ENCODE data around the gene CASP4.
"Not testable (repeated sequence)": the region's sequence is repeated elsewhere in the genome, so short reads cannot be mapped to it uniquely, and the experiment has no call there.

The CASP4 gene

DNA sequence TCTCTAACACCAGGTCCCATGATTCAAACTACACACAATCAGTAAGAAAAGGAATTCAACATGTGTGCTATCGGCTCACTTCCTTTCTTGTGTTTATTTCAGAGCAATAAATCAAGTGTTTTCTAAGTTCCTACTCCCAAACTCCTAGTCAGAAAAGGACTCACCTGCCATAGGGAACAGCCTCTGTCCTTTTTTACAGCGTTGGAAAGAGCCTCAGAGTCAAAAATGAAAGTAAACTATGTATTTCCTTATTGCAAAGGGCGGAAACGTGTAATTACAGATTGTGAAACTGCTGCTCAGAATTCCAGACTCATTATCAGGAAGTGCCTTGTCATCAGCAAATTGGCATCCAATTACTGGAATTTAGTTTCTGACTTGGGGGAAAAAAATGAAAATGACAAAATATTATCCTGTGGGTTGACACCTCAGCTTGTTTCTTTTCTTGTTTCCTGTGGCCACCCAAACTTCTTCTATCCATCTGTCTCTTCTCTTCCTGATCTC, at the start of gene CASP4:
TSS of gene CASP4 (minus strand) at position 220 of the 501 bp plus-strand sequence. CDS start at position 171, 49 bp downstream.
- H3K4me1 Mint-ChIP-seq (ENCODE audit: low read depth): peaks cover 44% of the 10 kb centered on the region
- peak within 1 kb of the TSS; percentile 97 for H3K27ac Mint-ChIP-seq
- peak within 1 kb of the TSS; percentile 90 for H3K4me3 Mint-ChIP-seq
- H3K27me3 Mint-ChIP-seq: no peaks in the 10 kb centered on the region
- peaks cover 20% of the 10 kb centered on the region for H3K36me3 Mint-ChIP-seq
- H3K9me3 Mint-ChIP-seq (ENCODE audit: low read depth): peaks cover 9% of the 10 kb centered on the region

- Mint-ChIP-seq H3K4me3 (no peak overlapping the region), H3K9me3 (ENCODE audit: low read depth) (no peaks in the 10 kb centered on the region), H3K27ac (no peak overlapping the region), H3K27me3 (no peaks in the 10 kb centered on the region), H3K4me1 (ENCODE audit: low read depth) (no peaks in the 10 kb centered on the region), H3K36me3 (no peaks in the 10 kb centered on the region)
These were observed 39.1 kb upstream of the CASP4 start for GRCh38 chr11:105007463-105007862.

DNA sequence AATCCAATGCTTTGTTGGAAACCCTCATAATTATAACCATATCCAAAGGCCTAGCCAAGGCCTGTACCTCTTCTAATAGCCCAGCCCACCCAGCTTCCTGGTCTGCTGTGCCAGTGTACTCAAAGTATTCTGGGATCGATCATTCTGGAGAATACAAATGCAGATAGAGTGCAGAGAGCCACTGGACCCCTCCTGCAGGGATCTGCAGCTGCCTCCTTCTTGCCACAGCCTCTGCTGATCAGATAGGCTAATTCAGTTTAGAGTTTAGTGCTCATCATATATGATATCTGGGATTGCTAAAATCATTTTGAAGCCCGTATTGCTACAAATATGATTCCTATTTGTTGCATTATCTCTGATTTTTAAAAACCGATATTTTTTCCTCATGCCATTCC, 37.1 kb upstream of the CASP4 start:
- H3K36me3 Mint-ChIP-seq: no peaks in the 10 kb centered on the region
- no peak overlapping the region for H3K27ac Mint-ChIP-seq
- no peaks in the 10 kb centered on the region for H3K9me3 Mint-ChIP-seq (ENCODE audit: low read depth)
- H3K4me3 Mint-ChIP-seq: no peak overlapping the region
- H3K4me1 Mint-ChIP-seq (ENCODE audit: low read depth): peaks cover 5% of the 10 kb centered on the region
- H3K27me3 Mint-ChIP-seq: no peaks in the 10 kb centered on the region

GRCh38 chr11:105004021-105004420, 35.6 kb upstream of the CASP4 start:
- H3K36me3 Mint-ChIP-seq: no peaks in the 10 kb centered on the region
- no peak overlapping the region for H3K27ac Mint-ChIP-seq
- peaks cover 5% of the 10 kb centered on the region for H3K4me1 Mint-ChIP-seq (ENCODE audit: low read depth)
- no peak overlapping the region for H3K4me3 Mint-ChIP-seq
- H3K9me3 Mint-ChIP-seq (ENCODE audit: low read depth): no peaks in the 10 kb centered on the region
- H3K27me3 Mint-ChIP-seq: no peaks in the 10 kb centered on the region

GRCh38 chr11:105003151-105003550, 34.8 kb upstream of the CASP4 start:
- Mint-ChIP-seq H3K4me3 (no peak overlapping the region), H3K27ac (no peak overlapping the region), H3K27me3 (no peaks in the 10 kb centered on the region), H3K36me3 (no peaks in the 10 kb centered on the region), H3K9me3 (ENCODE audit: low read depth) (no peaks in the 10 kb centered on the region), H3K4me1 (ENCODE audit: low read depth) (peaks cover 5% of the 10 kb centered on the region)

- Mint-ChIP-seq H3K27me3 (no peaks in the 10 kb centered on the region), H3K36me3 (no peaks in the 10 kb centered on the region), H3K4me3 (no peak overlapping the region), H3K4me1 (ENCODE audit: low read depth) (peaks cover 5% of the 10 kb centered on the region), H3K27ac (no peak overlapping the region), H3K9me3 (ENCODE audit: low read depth) (no peaks in the 10 kb centered on the region)
These were observed 32.4 kb upstream of the CASP4 start for GRCh38 chr11:105000797-105001196.

- no peaks in the 10 kb centered on the region for H3K9me3 Mint-ChIP-seq (ENCODE audit: low read depth)
- no peaks in the 10 kb centered on the region for H3K36me3 Mint-ChIP-seq
- H3K27ac Mint-ChIP-seq: no peak overlapping the region
- no peaks in the 10 kb centered on the region for H3K27me3 Mint-ChIP-seq
- no peak overlapping the region for H3K4me3 Mint-ChIP-seq
- H3K4me1 Mint-ChIP-seq (ENCODE audit: low read depth): peaks cover 5% of the 10 kb centered on the region
These were observed 31.8 kb upstream of the CASP4 start for GRCh38 chr11:105000167-105000566.

- no peak overlapping the region for H3K4me3 Mint-ChIP-seq
- H3K9me3 Mint-ChIP-seq (ENCODE audit: low read depth): no peaks in the 10 kb centered on the region
- peaks cover 7% of the 10 kb centered on the region for H3K4me1 Mint-ChIP-seq (ENCODE audit: low read depth)
- no peaks in the 10 kb centered on the region for H3K36me3 Mint-ChIP-seq
- no peaks in the 10 kb centered on the region for H3K27me3 Mint-ChIP-seq
- no peak overlapping the region for H3K27ac Mint-ChIP-seq
These were observed 31.3 kb upstream of the CASP4 start for GRCh38 chr11:104999721-105000120.

GRCh38 chr11:104997288-104997687, 28.9 kb upstream of the CASP4 start:
- peaks cover 11% of the 10 kb centered on the region for H3K4me1 Mint-ChIP-seq (ENCODE audit: low read depth)

GRCh38 chr11:104995001-104995408, 26.6 kb upstream of the CASP4 start:
- H3K4me3 Mint-ChIP-seq: no peak overlapping the region
- H3K36me3 Mint-ChIP-seq: no peaks in the 10 kb centered on the region
- H3K9me3 Mint-ChIP-seq (ENCODE audit: low read depth): no peaks in the 10 kb centered on the region
- peaks cover 6% of the 10 kb centered on the region for H3K4me1 Mint-ChIP-seq (ENCODE audit: low read depth)
- H3K27me3 Mint-ChIP-seq: no peaks in the 10 kb centered on the region
- no peak overlapping the region for H3K27ac Mint-ChIP-seq

More at GRCh38 chr11:104997288-104997687, 28.9 kb upstream of the CASP4 start:
- H3K36me3 Mint-ChIP-seq: no peaks in the 10 kb centered on the region
- no peak overlapping the region for H3K4me3 Mint-ChIP-seq
- no peaks in the 10 kb centered on the region for H3K27me3 Mint-ChIP-seq
- no peak overlapping the region for H3K27ac Mint-ChIP-seq
- no peaks in the 10 kb centered on the region for H3K9me3 Mint-ChIP-seq (ENCODE audit: low read depth)

- peaks cover 6% of the 10 kb centered on the region for H3K4me1 Mint-ChIP-seq (ENCODE audit: low read depth)
- no peaks in the 10 kb centered on the region for H3K27me3 Mint-ChIP-seq
- peaks cover 7% of the 10 kb centered on the region for H3K9me3 Mint-ChIP-seq (ENCODE audit: low read depth)
- no peak overlapping the region for H3K4me3 Mint-ChIP-seq
- H3K27ac Mint-ChIP-seq: no peak overlapping the region
- no peaks in the 10 kb centered on the region for H3K36me3 Mint-ChIP-seq
These were observed 24.4 kb upstream of the CASP4 start for GRCh38 chr11:104992781-104993180.

- Mint-ChIP-seq H3K4me3 (no peak overlapping the region), H3K9me3 (ENCODE audit: low read depth) (peaks cover 11% of the 10 kb centered on the region), H3K4me1 (ENCODE audit: low read depth) (peaks cover 6% of the 10 kb centered on the region), H3K27me3 (no peaks in the 10 kb centered on the region), H3K36me3 (no peaks in the 10 kb centered on the region), H3K27ac (no peak overlapping the region)
These were observed 23.6 kb upstream of the CASP4 start for GRCh38 chr11:104991994-104992393.

DNA sequence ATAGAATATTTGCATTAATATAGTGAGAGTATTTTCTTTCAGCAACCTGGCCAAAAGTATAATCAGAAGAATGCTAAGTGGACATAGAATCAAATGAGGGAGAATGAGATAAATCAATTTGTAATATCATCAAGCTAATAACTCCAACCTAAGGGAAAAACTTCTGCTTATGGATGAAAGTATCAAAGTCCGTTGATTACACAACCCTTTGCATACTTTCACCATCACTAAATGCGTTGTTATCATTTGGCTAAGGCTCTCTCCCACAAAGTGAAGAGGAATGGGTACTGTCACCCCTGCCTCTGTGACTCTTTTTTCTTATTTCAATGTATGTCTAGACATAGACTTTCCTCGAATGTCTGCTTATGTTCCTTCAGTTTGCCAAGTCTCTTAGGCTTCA, 16.4 kb upstream of the CASP4 start:
- Mint-ChIP-seq H3K4me3 (no peak overlapping the region), H3K36me3 (no peaks in the 10 kb centered on the region), H3K27ac (no peak overlapping the region), H3K4me1 (ENCODE audit: low read depth) (no peaks in the 10 kb centered on the region), H3K9me3 (ENCODE audit: low read depth) (peaks cover 11% of the 10 kb centered on the region), H3K27me3 (no peaks in the 10 kb centered on the region)

DNA sequence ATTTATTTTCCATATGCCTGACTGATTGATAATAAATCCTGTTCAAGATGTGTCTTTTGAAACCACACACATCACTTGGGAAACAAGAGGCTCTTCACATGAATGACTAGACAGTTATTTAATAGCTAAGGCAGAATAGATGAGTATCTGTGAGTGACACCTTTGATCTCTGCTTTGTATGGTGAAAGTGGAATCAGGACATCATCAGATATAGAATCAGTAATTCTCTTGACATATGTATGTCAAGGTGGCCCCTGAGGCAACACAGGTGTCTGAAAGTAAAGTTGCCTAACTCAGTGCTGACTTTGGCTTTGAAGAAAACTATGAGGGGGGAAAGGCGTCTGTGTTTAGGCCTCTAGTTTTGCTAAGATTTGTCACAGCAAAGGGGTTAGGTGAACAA, 11.5 kb upstream of the CASP4 start:
- H3K4me3 Mint-ChIP-seq: no peak overlapping the region
- H3K4me1 Mint-ChIP-seq (ENCODE audit: low read depth): no peaks in the 10 kb centered on the region
- no peaks in the 10 kb centered on the region for H3K9me3 Mint-ChIP-seq (ENCODE audit: low read depth)
- H3K27me3 Mint-ChIP-seq: no peaks in the 10 kb centered on the region
- no peak overlapping the region for H3K27ac Mint-ChIP-seq
- no peaks in the 10 kb centered on the region for H3K36me3 Mint-ChIP-seq

- no peak overlapping the region for H3K4me3 Mint-ChIP-seq
These were observed 5.2 kb upstream of the CASP4 start for GRCh38 chr11:104973616-104974015.

DNA sequence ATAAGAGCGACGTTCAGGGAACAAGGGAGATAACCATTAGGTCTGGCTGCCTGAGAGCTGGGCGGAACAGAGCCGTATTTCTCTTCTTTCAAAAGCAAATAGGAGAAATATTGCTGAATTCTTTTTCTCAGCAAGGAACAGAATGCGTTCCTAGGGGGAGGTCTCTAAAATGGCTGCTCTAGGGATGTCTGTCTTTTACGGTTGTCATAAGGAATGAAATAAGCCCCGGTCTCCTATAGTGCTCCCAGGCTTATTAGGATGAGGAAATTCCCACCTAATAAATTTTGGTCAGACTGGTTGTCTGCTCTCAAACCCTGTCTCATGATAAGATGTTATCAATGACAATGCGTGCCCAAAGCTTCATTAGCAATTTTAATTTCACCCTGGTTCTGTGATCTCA, 4.5 kb upstream of the CASP4 start:
- not testable (repeated sequence) for H3K27me3 Mint-ChIP-seq, H3K4me3 Mint-ChIP-seq, H3K36me3 Mint-ChIP-seq, H3K27ac Mint-ChIP-seq
- H3K4me1 Mint-ChIP-seq (ENCODE audit: low read depth): peaks cover 10% of the 10 kb centered on the region
- peaks cover 12% of the 10 kb centered on the region for H3K9me3 Mint-ChIP-seq (ENCODE audit: low read depth)

More at GRCh38 chr11:104973616-104974015, 5.2 kb upstream of the CASP4 start:
- peaks cover 4% of the 10 kb centered on the region for H3K4me1 Mint-ChIP-seq (ENCODE audit: low read depth)
- H3K27ac Mint-ChIP-seq: no peak overlapping the region
- peaks cover 12% of the 10 kb centered on the region for H3K9me3 Mint-ChIP-seq (ENCODE audit: low read depth)
- peaks cover 4% of the 10 kb centered on the region for H3K36me3 Mint-ChIP-seq
- H3K27me3 Mint-ChIP-seq: no peaks in the 10 kb centered on the region

All from activated naive CD8-positive, alpha-beta T cell (primary cell).